GM12864 (cell line): ENCODE measurements around the gene HEATR5B.

Source experiments
- DNase-seq: peaks from one replicate; pipeline ENCODE4 v3.0.0-alpha.2; 2011; ENCODE audit warnings: low read depth
- H3K4me3 ChIP-seq: 2 replicates; pipeline ENCODE4 v1.5.1; 2011; ENCODE audit warnings: mild to moderate bottlenecking, low read depth, low read length, control low read depth
- TF ChIP-seq, protein P1 (sequence below): IDR thresholded peaks from 2 replicates; pipeline ENCODE4 v1.5.1; 2011; ENCODE audit warnings: low read depth, mild to moderate bottlenecking, moderate library complexity, low read length, control low read depth, inconsistent platforms; ENCODE audit errors: missing control alignments

The HEATR5B gene

DNA sequence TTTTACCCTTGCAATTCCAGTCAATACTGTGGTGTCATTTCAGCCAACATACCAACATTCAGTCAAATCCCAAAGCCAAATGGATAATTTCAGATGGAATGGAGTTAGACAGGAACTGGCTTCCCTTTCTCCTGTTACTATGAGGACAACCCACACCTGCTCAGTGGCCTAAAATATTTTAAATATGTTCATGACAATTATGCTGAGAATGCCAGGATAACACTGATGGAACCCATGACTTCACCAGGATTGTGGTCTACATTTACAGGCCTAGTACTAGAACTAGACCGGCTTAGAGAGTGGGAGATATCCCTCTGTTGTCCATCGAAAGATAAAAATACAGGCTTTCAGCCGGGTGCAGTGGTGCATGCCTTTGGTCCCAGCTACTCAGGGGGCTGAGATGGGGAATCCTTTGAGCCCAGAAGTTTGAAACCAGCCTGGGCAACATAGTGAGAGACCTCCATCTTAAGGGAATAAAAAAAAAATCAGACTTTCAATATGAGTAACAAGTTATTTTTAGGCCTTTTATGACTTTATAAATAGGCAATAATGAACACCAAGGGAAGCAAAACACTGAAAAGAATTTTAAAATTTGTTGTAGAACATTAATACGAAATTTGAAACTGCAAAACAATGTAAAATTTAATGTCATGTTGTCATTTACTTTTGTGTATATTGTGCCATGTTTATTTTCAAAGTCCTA, 14.4 kb upstream of the HEATR5B start:
- DNase-seq, result no peak
- TF ChIP-seq, protein P1, sequence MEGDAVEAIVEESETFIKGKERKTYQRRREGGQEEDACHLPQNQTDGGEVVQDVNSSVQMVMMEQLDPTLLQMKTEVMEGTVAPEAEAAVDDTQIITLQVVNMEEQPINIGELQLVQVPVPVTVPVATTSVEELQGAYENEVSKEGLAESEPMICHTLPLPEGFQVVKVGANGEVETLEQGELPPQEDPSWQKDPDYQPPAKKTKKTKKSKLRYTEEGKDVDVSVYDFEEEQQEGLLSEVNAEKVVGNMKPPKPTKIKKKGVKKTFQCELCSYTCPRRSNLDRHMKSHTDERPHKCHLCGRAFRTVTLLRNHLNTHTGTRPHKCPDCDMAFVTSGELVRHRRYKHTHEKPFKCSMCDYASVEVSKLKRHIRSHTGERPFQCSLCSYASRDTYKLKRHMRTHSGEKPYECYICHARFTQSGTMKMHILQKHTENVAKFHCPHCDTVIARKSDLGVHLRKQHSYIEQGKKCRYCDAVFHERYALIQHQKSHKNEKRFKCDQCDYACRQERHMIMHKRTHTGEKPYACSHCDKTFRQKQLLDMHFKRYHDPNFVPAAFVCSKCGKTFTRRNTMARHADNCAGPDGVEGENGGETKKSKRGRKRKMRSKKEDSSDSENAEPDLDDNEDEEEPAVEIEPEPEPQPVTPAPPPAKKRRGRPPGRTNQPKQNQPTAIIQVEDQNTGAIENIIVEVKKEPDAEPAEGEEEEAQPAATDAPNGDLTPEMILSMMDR, result no peak
- no peak overlapping the region for H3K4me3 ChIP-seq

- DNase-seq, result no peak
- TF ChIP-seq, protein P1, result no peak
- H3K4me3 ChIP-seq, result no peak overlapping the region
Observed at GRCh38 chr2:37096568-37096967, 12.4 kb upstream of the HEATR5B start.

- H3K4me3 ChIP-seq, result no peak overlapping the region; the same call in 1 of the 2 replicates
- TF ChIP-seq, protein P1, result no peak
Observed at GRCh38 chr2:37091873-37092272, 7.7 kb upstream of the HEATR5B start.

DNA sequence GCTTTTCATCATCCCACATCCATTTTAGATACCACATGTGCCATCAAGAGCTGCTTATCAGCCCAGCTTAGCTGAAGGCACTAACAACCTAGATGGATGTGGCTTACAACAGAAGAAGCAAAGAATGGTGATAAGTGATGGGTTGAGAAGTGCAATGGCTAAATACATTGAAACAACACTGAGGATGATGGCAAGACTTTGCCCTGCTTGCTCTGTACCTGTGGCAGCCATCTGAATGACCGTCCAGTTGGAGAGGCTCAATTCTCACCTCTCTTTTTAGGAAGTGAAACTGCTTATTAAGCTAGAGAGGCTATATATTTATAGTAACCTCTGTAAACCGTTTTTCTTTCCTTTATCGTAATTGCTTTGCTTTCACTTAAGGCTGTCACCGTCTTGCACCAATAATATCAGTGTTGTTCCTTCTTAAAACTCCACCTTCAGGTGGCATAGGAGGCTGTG, 5.9 kb upstream of the HEATR5B start:
- no peak overlapping the region for H3K4me3 ChIP-seq
- TF ChIP-seq, protein P1, result no peak
- peak; percentile 79 for DNase-seq

More at GRCh38 chr2:37091873-37092272, 7.7 kb upstream of the HEATR5B start:
- DNase-seq, result peak; percentile 51

DNA sequence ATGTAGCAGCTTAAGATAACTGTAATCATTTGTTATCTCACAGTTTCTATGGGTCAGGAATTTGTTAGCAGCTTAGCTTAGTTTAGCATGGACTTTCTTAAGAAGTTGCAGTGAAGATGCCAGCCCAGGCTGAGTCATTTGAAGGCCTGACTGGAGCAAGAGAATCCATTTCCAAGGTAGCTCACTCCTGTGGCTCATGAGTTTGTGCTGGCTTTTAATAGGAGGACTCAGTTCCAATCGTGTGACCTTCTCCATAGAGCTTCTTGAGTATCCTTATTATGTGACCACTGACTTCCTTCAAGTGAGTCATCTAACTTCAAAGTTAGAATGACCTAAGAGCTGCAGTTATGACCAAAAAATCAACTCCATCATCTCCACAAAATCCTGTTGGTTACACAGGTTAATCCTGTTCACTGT, 1.6 kb upstream of the HEATR5B start:
- H3K4me3 ChIP-seq, result no peak overlapping the region; the same call in 1 of the 2 replicates
- DNase-seq, result no peak
- TF ChIP-seq, protein P1, result no peak

DNA sequence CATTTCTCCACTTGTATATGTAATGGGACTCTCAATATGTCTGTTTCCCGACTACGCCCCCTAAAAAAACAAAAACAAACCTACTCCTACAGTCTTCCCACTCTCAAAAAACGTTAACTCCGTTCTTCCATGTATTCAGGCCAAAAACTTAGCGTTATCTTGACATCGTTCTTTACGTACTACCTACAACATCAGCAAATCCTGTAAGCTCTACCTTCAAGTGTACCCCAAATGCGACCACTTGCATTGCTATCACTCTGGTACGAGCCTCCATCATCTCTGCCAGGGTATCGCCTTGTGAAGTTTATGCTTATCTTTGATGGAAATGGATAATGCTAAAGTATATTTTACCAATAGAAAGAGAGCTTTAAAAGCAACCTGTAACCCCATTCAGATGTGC, 625 bp upstream of the HEATR5B start:
- H3K4me3 ChIP-seq, result peak overlapping the region; percentile 93
- no peak for DNase-seq
- TF ChIP-seq, protein P1, result no peak

- TF ChIP-seq, protein P1, result no peak
- H3K4me3 ChIP-seq, result no peak overlapping the region
- DNase-seq, result no peak
Observed at GRCh38 chr2:37080689-37081088, 3.5 kb downstream of the HEATR5B start.
